ENCODE results near the gene TRPM3. TPM values are rescaled to one million over a fixed set of nuclear protein-coding genes. Genes with fewer than 3 reads are reported as not detected.

TRPM3 gene
- total RNA-seq, 4 donors from 2014 or later = 0.51 to 8.4 (median 3.3) TPM

DNA sequence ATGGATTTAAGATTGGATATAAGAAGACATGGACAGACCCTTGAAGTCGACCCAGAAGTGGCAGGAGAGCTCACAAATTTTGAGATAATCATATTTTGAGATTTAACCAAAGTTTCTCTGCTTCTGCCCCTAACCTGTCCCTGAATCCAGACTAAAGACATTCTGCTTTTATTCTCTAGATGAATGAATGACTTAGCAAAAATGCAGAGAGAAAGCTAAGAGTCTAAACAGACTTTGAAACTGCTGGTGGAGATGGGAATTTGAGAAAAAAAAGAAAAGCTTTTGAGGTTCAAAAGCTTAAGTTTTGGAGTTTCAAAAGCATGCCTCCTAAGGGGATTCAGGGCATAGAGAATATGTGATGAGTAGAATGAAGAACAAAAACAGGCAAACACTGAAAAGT lies 621.8 kb downstream of the TRPM3 start:
- Histone ChIP-seq H3K4me3 (no peak overlapping the region), H3K9me3 (no peaks in the 10 kb centered on the region), H3K27me3 (no peaks in the 10 kb centered on the region), H3K27ac (no peak overlapping the region), H3K4me1 (peaks cover 0 to 4% of the 10 kb centered on the region in 2 donors), H3K36me3 (no peaks in the 10 kb centered on the region)
- intact Hi-C loops (cut with DNase I; ENCODE audit: low total_unique reads) = no loop called here
- DNase-seq = no peak
- no peak for TF ChIP-seq CTCF (IDR thresholded peaks at IDR 0.05)
- TF ChIP-seq POLR2A (IDR thresholded peaks at IDR 0.05) = no peak

DNA sequence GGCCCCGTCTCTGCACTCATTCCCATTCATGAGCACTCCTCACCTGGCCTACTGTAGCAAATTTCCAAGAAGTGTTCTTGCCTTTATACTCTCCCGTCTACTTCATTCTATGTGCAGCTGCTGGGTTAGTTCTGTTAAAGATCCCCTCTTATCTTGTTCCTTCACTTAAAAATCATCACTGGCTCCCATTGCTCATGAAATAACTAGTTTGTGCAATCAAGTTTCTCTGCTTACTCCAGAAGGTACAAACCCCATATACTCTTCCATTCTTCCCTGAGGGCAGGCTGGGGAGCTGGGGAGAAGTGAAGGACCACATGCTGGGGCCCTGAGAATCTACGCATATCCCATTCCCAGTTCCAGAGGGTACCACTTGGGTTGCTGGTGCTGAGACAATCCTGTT lies 622.6 kb downstream of the TRPM3 start:
- no peaks in the 10 kb centered on the region for H3K27me3 ChIP-seq
- TF ChIP-seq POLR2A (IDR thresholded peaks at IDR 0.05) (no peak), CTCF (IDR thresholded peaks at IDR 0.05) (no peak)
- no peaks in the 10 kb centered on the region for H3K9me3 ChIP-seq
- no peaks in the 10 kb centered on the region for H3K36me3 ChIP-seq
- H3K4me1 ChIP-seq = peaks cover 0 to 4% of the 10 kb centered on the region in 2 donors
- no peak for DNase-seq
- intact Hi-C loops (cut with DNase I; ENCODE audit: low total_unique reads) = no loop called here
- no peak overlapping the region for H3K4me3 ChIP-seq
- H3K27ac ChIP-seq = no peak overlapping the region

GRCh38 chr9:70496244-70496643 lies 625.2 kb downstream of the TRPM3 start:
- Histone ChIP-seq H3K4me1 (peaks cover 0 to 16% of the 10 kb centered on the region in 2 donors), H3K27me3 (no peaks in the 10 kb centered on the region), H3K9me3 (no peaks in the 10 kb centered on the region), H3K27ac (no peak overlapping the region), H3K36me3 (no peaks in the 10 kb centered on the region), H3K4me3 (no peak overlapping the region)
- TF ChIP-seq CTCF (IDR thresholded peaks at IDR 0.05) (no peak), POLR2A (IDR thresholded peaks at IDR 0.05) (no peak)
- intact Hi-C loops (cut with DNase I; ENCODE audit: low total_unique reads) = no loop called here
- no peak for DNase-seq

- no peaks in the 10 kb centered on the region for H3K27me3 ChIP-seq
- no peak overlapping the region for H3K27ac ChIP-seq
- H3K9me3 ChIP-seq = no peaks in the 10 kb centered on the region
- no peak for DNase-seq
- no peak for TF ChIP-seq CTCF (IDR thresholded peaks at IDR 0.05)
- no peak for TF ChIP-seq POLR2A (IDR thresholded peaks at IDR 0.05)
- H3K4me3 ChIP-seq = no peak overlapping the region
- H3K36me3 ChIP-seq = no peaks in the 10 kb centered on the region
- H3K4me1 ChIP-seq = peaks cover 0 to 16% of the 10 kb centered on the region in 2 donors
- intact Hi-C loops (cut with DNase I; ENCODE audit: low total_unique reads) = no loop called here
Measured at GRCh38 chr9:70495514-70495913, 625.9 kb downstream of the TRPM3 start.

GRCh38 chr9:70494221-70494620 lies 627.2 kb downstream of the TRPM3 start:
- Histone ChIP-seq H3K27ac (no peak overlapping the region), H3K4me1 (peaks cover 0 to 16% of the 10 kb centered on the region in 2 donors), H3K27me3 (no peaks in the 10 kb centered on the region), H3K36me3 (no peaks in the 10 kb centered on the region), H3K4me3 (no peak overlapping the region), H3K9me3 (no peaks in the 10 kb centered on the region)
- DNase-seq = no peak
- no peak for TF ChIP-seq CTCF (IDR thresholded peaks at IDR 0.05)
- TF ChIP-seq POLR2A (IDR thresholded peaks at IDR 0.05) = no peak
- intact Hi-C loops (cut with DNase I; ENCODE audit: low total_unique reads) = no loop called here
